Activated naive CD4-positive, alpha-beta T cell treated with anti-CD3 and anti-CD28 coated beads, Interleukin-2, amount 50 U/mL, for 16 hours (primary cell): ENCODE data around the gene SMG5.
"Not testable (repeated sequence)": the region's sequence is repeated elsewhere in the genome, so short reads cannot be mapped to it uniquely, and the experiment has no call there.

ENCODE experiments used
- DNase-seq: peaks from one replicate; pipeline ENCODE4 v3.0.0-alpha.2; 2020

Gene SMG5, protein sequence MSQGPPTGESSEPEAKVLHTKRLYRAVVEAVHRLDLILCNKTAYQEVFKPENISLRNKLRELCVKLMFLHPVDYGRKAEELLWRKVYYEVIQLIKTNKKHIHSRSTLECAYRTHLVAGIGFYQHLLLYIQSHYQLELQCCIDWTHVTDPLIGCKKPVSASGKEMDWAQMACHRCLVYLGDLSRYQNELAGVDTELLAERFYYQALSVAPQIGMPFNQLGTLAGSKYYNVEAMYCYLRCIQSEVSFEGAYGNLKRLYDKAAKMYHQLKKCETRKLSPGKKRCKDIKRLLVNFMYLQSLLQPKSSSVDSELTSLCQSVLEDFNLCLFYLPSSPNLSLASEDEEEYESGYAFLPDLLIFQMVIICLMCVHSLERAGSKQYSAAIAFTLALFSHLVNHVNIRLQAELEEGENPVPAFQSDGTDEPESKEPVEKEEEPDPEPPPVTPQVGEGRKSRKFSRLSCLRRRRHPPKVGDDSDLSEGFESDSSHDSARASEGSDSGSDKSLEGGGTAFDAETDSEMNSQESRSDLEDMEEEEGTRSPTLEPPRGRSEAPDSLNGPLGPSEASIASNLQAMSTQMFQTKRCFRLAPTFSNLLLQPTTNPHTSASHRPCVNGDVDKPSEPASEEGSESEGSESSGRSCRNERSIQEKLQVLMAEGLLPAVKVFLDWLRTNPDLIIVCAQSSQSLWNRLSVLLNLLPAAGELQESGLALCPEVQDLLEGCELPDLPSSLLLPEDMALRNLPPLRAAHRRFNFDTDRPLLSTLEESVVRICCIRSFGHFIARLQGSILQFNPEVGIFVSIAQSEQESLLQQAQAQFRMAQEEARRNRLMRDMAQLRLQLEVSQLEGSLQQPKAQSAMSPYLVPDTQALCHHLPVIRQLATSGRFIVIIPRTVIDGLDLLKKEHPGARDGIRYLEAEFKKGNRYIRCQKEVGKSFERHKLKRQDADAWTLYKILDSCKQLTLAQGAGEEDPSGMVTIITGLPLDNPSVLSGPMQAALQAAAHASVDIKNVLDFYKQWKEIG

DNA sequence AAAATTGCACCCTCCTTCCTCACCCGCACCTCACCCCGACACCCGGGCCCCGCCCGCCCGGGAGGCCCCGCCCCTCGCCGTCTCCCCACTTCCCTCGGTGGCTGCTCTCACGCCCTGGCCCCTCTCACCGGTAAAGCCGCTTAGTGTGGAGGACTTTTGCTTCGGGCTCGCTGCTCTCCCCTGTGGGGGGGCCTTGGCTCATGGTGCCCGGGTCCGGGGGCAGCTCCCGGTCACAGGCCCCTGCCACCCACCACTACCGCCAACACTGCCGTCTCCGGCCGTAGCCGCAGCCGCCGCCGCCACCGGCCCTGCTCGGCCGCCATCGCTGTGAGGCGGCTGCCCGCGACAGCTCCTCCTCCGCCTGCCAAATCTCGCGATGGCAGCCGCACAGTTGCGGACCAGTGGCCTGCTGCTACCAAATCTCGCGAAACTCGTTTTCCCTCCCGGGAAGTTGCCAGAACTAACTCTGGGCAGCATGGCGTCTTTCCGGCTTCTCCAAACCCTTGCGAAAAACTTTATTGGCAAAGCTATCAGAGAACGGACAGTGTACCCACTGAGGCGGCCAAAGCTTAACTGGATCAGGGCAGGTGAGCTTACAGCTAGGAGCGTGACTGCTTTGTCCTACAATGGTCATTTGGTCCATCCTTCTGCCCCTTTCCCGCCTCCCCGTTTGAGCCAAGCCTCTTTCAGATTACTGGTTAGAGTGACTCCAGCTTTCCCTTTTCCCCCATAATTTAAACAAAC lies at the start of gene SMG5:
SMG5 (minus strand) TSS at position 347 of the 744 bp plus-strand sequence; CDS start at position 202, 145 bp downstream.
- DNase-seq, result peak; percentile 96

DNA sequence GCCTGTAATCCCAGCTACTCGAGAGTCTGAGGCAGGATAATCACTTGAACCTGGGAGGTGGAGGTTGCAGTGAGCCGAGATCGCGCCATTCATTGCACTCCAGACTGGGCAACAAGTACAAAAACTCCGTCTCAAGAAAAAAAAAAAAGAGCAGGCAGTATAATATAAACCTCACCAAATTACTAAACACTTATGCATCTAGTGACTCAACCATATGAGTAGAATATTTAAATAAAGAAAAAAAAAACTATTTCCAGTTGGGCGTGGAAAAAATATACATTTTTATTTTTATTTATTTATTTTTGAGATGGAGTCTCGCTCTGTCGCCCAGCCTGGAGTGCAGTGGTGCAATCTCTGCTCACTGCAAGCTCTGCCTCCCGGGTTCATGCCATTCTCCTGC lies 40.6 kb upstream of the SMG5 start:
- not testable (repeated sequence) for DNase-seq

DNA sequence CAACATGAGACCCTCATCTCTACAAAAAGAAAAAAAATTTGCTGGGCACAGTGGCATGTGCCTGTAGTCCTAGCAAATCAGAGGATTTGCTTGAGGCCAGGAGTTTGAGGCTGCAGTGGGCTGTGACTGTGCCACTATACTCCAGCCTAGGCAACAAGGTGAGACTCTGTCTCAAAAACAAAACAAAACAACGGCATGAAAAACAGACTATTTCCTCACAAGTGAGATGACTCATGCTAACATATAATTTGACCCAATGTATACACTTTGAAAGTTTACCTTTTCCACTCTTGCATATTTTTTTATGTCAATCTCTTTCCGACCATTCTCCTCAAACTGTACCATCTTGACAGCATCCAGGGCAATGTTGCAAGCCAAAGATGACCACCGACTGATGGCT lies 37.9 kb upstream of the SMG5 start:
- no peak for DNase-seq

DNA sequence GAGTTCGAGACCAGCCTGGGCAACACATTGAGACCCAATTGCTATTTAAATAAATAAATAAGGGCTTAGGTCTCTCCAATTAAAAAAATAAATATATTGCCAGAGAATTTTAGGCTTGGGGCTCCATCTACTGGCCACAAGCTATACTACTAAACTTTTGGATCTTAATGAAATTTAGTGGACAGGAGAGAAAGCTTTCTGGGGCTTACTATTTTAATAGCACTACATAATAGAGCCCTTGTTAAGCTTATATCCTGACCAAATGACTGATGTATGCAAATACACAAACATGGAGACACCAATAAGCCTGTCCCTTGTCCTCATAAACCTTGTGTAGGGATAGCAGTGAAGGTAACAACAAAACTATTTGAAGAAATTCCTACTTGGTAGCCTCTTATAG lies 37.0 kb upstream of the SMG5 start:
- DNase-seq, result no peak

DNA sequence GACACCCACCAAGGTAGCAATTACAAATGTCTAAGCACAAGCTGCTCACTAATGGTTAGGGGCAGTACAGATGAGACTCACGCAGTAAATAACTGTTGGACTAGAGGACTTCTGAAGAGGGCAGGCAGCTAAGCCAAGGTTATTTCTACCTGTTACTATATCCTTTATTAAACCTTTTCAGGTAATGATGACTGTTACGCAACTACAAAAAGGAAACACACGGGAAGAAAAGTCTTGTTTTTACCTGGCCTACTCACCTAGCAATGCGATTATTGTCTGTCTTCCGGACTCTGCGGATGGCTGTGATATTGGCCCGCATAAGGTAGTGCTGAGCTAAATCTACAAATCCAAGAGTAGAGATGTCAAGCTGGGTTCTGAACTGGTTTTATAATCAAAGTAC lies 34.3 kb upstream of the SMG5 start:
- DNase-seq, result no peak

DNA sequence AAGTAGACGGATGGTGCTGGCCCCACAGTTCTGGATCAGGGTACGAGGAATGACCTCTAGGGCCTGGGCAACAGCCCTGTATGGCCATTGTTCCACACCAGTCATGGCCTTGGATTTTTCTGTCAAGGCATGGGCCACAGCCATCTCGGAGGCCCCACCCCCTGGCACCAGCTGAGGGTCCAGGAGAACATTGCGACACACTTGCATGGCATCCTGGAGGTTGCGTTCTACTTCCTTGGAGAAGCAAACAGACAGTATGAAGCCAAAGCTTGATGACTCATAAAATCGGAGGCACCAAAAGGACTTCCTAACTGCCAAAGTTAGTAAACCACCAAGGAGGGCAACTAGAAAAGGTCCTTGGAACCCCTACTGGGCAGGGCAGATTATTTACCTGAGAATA lies 28.3 kb upstream of the SMG5 start:
- no peak for DNase-seq

DNA sequence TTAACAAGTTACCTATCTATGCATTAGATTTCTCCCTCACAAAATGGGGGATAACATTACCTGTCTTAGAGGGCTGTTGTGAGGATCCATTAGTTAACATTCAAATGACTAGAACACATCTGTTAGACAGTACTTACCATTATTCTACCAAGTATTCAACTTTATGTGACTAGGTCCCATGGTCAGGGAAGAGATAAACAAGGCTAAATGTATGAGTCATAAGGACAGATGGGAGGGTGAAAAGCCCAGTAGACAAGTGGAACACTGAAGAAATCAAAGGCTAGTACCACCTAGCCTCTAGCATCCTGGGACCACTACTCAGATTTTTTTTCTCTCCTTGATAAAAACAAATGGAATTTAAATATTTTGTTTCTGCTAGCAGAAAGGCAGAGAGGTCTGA lies 25.5 kb upstream of the SMG5 start:
- no peak for DNase-seq

DNA sequence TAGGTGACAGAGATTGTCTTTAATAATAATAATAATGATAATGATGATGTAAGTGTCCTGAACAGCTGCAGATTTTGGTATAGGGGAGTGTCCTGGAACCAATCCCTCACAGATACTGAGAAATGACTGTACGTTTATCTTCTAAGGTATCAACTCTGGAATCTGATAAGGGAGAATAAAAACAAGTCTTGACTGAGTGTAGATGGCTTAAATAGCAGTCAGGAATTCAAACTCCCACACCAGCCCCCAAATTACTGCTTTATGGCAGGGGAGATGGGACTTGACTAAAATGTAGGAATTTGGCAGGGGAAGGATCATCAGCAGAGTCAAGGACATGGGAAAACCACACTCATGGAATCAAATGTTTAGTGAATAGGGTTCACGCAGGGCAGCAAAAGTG lies 22.6 kb upstream of the SMG5 start:
- no peak for DNase-seq

DNA sequence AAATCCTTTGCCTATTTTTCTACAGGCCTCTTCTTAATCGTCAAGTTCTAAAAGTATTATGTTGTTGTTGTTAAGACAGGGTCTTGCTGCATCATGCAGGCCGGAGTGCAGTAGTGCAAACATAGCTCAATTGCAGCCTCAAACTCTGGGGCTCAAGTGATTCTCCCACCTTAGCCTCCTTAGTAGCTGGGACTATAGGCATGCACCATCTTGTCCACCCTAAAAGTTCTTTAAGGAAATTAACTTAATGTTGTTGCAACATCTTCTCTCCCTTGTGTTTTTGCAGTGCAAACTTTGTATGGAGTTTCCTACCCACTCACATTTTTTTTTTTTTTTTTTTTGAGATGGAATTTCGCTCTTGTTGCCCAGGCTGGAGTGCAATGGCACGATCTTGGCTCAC lies 20.6 kb upstream of the SMG5 start:
- DNase-seq, result no peak

DNA sequence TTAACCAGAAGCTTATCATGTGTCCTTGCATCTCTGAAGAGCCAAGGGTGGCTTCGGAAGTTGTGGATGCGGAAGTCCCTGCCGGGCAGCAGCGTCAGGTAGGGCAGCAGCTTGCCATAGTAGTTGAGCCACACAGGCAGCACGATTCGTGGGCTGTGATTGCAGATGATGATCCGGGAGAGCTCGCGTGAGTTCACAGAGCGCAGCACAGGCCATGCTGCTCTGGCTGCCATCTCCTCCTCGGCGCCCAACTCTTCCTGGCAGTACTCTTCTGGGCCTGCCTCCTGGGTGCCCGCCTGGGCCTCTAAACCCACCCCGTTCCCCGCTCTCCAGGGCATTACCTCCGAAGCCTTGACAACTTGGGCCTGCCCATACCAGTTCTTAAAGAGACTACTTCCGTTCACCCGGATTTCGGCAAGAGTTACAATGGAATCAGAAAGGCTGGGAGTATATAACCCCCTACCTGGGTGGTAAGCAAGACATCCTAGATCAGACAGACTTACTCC lies 16.3 kb upstream of the SMG5 start, which contains the start of gene VHLL:
VHLL (minus strand) TSS at position 456 of the 506 bp plus-strand sequence; CDS start at position 338, 118 bp downstream.
- no peak for DNase-seq

DNA sequence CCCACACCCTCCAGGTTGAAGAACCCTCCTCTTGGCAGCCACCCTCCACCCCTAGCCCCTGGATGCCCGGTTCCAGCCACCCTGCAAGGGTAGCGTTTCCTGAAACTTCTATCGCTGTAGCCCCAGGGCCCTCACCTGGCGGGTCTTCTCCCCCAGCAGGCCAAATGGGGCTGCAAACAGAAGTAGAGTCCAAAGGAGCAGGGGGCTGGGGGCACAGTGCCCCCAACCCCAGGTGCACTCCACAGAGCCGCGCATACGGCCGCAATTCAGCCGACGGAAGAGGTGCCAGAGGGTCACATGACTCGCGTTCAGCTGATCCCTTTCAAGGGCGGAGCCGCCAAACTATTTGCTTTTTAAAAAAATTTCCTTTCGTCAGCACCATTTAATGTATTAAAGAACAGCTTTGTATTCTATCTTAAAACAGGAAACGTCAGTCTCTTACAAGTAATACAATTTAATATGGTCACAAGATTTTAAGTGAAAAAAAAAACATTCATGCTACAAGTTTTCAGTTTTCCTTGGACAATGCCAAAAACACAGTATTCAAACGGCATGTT lies 12.8 kb upstream of the SMG5 start, which contains the start of gene GLMP:
GLMP (minus strand) TSS at position 289 of the 557 bp plus-strand sequence; CDS start at position 255, 34 bp downstream.
- DNase-seq, result peak; percentile 44

DNA sequence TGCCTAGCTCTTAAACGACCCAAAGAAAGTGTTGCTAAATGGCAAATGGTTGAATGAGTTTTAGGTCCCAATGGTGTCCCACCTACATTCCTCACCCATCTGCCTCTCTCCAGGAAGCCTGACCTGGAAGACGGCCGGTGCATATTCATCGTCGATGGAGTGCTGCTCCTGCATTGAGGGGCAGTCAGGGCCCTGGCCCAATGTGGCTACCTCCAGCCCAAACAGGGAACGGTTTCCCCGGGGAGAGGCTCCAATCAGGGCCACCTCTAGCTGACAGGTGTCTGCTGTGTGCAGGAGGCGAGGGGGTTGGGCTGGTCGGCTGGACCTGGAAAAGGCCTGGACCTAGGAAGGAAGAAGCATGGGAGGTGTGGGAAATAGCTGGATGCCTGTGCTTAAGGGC lies 11.3 kb upstream of the SMG5 start:
- DNase-seq, result no peak

DNA sequence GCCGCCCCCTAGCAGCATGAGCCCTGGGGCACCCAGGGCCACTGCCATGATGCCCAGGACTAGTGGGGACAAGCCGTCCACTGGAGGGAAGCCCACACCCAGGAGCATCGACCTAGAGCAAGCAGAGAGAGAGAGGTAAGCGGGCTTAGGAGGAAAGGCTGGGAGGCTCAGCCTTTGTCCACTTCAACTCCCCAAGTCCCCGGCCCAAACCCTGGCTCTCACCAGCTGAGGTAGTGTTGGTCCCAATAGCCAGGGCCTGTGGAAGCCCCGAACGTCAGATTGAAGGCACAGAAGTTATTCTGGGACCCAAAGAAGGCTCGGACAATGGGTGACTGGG lies 10.4 kb upstream of the SMG5 start:
- DNase-seq, result no peak

DNA sequence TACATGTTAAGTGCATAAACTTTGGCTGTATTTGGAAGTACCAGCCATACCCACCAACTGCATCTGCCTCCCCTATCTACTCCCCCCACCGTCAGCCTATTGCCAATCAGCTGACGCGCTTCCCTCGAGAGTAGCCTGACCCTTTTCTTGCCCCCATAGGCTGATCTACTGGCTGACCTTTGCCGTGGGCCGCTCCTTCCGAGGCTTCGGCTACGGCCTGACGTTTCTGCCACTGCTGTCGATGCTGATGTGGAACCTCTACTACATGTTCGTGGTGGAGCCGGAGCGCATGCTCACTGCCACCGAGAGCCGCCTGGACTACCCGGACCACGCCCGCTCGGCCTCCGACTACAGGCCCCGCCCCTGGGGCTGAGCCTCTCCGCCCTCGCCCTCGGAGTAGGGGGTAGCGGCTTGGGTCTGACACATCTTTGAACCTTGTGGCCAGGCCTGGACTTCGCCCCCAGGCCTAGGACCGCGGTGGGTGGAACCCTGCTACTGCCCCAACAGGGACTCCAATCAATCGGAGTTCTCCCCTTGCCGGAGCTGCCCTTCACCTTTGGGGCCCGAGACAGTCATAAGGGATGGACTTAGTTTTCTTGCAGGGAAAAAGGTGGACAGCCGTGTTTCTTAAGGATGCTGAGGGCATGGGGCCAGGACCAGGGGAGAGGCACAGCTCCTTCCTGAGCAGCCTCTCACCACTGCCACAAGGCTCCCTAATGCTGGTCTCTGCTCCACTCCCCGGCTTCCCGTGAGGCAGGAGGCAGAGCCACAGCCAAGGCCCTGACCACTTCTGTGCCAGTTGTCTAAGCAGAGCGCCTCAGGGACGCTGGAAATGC lies 8.8 kb upstream of the SMG5 start:
- no peak for DNase-seq

DNA sequence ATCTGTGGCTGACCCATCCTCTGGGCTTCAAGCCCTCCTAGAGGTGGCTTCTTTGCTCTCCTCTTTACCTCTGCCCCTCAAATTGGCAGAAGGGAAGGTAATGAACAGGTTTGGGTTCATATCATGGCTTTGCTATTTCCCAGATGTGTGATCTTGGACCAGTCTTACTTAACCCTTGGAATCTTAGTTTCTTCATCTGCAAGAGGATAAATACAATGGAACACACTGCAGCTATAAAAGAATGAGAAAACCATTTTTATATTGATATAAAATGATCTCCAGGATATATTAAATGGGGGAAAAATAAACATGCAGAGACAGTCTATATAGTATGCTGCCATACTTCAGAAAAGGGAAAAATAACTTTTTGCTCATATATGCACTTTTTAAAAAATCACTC lies 7.2 kb upstream of the SMG5 start:
- DNase-seq, result no peak

DNA sequence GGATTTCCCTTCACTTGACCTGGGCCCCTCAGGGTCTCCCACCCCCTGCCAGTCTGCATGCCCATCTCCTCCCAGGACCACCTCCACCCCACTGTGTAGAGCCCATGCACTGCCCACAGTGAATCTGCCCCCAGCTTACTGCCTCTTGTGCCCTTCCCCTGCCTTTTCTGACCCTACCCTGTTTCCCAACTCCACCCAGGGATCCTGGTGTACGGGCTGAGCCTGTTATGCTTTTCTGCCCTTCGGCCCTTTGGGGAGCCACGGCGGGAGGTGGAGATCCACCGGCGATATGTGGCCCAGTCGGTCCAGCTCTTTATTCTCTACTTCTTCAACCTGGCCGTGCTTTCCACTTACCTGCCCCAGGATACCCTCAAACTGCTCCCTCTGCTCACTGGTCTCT lies 3.4 kb upstream of the SMG5 start:
- DNase-seq, result no peak

DNA sequence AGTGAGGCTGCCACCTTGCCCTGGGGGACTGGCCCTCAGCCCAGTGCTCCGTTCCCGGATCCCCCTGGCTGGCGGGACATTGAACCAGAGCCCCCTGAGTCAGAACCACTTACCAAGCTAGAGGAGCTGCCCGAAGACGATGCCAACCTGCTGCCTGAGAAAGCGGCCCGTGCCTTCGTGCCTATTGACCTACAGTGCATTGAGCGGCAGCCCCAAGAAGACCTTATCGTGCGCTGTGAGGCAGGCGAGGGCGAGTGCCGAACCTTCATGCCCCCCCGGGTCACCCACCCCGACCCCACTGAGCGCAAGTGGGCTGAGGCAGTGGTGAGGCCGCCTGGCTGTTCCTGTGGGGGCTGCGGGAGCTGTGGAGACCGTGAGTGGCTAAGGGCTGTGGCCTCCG lies 2.8 kb upstream of the SMG5 start:
- no peak for DNase-seq

DNA sequence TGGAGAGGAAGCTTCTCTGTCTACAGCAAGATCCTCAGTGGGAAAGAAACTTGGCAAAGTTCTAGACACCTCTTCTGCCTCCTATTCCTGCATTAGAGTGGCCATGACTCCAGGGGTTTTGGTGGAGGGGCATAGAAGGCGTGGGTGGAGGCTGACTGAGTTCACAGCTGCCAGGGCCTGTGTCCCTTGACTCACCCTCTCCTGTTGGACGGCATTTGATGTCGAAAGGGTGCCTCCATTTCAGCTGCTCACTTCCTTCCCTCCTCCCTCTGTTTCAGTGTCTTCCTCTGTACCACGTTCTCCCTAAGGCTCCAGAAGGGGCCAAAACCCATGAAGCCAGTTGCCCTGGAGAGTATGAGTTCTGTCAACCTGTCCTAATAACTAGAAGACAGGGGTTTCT lies 2.1 kb upstream of the SMG5 start:
- no peak for DNase-seq

DNA sequence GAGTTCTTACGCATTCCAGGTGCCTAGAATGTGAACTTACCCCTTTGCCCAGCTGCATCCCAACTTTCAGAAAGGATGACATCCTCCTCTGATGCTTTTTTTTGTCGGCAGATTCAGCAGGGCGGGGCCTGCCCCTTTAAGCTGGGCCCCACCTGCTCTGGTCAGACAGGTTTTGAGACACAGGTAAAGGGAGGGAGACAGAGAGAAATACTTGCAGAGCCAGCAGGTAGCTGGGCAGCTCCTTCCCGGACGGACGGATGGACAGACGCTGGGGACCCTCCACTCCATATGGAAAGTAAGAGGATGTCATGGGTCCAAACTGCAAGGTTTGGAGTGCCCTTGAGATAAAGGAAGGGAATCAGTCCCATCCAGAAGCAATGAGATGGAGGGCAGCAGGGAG lies 1.5 kb upstream of the SMG5 start, which contains the start of gene TMEM79:
TMEM79 (plus strand) TSS at position 214 of the 400 bp plus-strand sequence. CDS start 902 bp downstream, outside the sequence.
- DNase-seq, result no peak

DNA sequence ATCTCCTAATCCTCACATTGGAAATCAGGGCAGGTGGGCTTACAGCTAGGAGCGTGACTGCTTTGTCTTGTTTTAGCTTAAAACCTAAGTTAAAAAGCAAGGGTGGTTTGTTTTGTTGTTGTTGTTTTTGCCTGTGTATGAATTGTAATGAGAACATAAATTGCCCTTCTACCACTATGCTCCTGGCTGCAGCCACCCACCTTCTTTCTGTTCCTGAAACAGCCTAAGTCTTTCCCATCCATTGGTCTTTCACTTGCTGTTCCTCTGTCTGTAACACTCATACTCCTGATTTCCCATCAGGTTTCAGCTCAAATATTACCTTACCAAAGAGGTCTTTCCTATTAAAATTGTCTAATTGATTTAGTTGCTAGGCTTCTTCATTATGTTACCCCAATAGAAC lies 896 bp upstream of the SMG5 start:
- DNase-seq, result no peak
